Activated naive CD4-positive, alpha-beta T cell treated with anti-CD3 and anti-CD28 coated beads, Interleukin-2, amount 10 ng/mL, durations not matched to agents 7 days and 5 days (primary cell): Measurements from ENCODE around the gene MBNL2.
A peak's percentile ranks its signal among the peaks of the same experiment; 100 is the strongest.

Experiments used
- CTCF ChIA-PET: fragments of 350-600 bp; sonication (Branson Sonifier 250); formaldehyde crosslinking; loops from one replicate; lab custom pipeline; 2021; ENCODE audit warnings: antibody characterized with exemption; lab: Charles Lee
- DNase-seq: peaks from one replicate; pipeline ENCODE4 v3.0.0-alpha.2; 2020
- H3K27ac Mint-ChIP-seq: one replicate; pipeline ENCODE4 v1.8.0; 2021; ENCODE audit warnings: mild to moderate bottlenecking, moderate library complexity, mixed read lengths
- H3K27me3 Mint-ChIP-seq: one replicate; pipeline ENCODE4 v1.8.0; 2021; ENCODE audit warnings: mild to moderate bottlenecking, mixed read lengths
- H3K36me3 Mint-ChIP-seq: one replicate; pipeline ENCODE4 v1.8.0; 2021; ENCODE audit warnings: mixed read lengths
- H3K4me1 Mint-ChIP-seq: one replicate; pipeline ENCODE4 v1.8.0; 2021; ENCODE audit warnings: mixed read lengths
- H3K4me3 Mint-ChIP-seq: one replicate; pipeline ENCODE4 v1.8.0; 2021; ENCODE audit warnings: mild to moderate bottlenecking, moderate library complexity, mixed read lengths
- H3K9me3 Mint-ChIP-seq: one replicate; pipeline ENCODE4 v1.8.0; 2021; ENCODE audit warnings: mixed read lengths

Gene MBNL2

GRCh38 chr13:97379386-97379785 is 157.3 kb downstream of the MBNL2 start:
- no peak overlapping the region for H3K27ac Mint-ChIP-seq
- CTCF ChIA-PET: interaction anchor here (1.4 kb wide), 1 partner anchor 270 kb away, joined by 3 read pairs; no protein-coding TSS in a partner anchor
- no peak overlapping the region for H3K4me3 Mint-ChIP-seq
- H3K27me3 Mint-ChIP-seq: no peaks in the 10 kb centered on the region
- H3K9me3 Mint-ChIP-seq: no peaks in the 10 kb centered on the region
- no peaks in the 10 kb centered on the region for H3K4me1 Mint-ChIP-seq
- DNase-seq: no peak
- H3K36me3 Mint-ChIP-seq: peaks cover 3% of the 10 kb centered on the region

- Mint-ChIP-seq H3K9me3 (no peaks in the 10 kb centered on the region), H3K4me3 (no peak overlapping the region), H3K36me3 (peaks cover 3% of the 10 kb centered on the region), H3K27ac (no peak overlapping the region), H3K27me3 (no peaks in the 10 kb centered on the region), H3K4me1 (no peaks in the 10 kb centered on the region)
- DNase-seq: no peak
- CTCF ChIA-PET: no interaction called here
Observed at GRCh38 chr13:97380696-97381095, 158.6 kb downstream of the MBNL2 start.

- Mint-ChIP-seq H3K27ac (no peak overlapping the region), H3K36me3 (peaks cover 3% of the 10 kb centered on the region), H3K9me3 (no peaks in the 10 kb centered on the region), H3K4me1 (no peaks in the 10 kb centered on the region), H3K4me3 (no peak overlapping the region), H3K27me3 (no peaks in the 10 kb centered on the region)
- CTCF ChIA-PET: no interaction called here
- DNase-seq: no peak
Observed at GRCh38 chr13:97381189-97381588, 159.1 kb downstream of the MBNL2 start.

- H3K4me3 Mint-ChIP-seq: no peak overlapping the region
- no peak overlapping the region for H3K27ac Mint-ChIP-seq
- no peaks in the 10 kb centered on the region for H3K9me3 Mint-ChIP-seq
- H3K4me1 Mint-ChIP-seq: peaks cover 8% of the 10 kb centered on the region
- CTCF ChIA-PET: no interaction called here
- DNase-seq: no peak
- H3K36me3 Mint-ChIP-seq: peaks cover 3% of the 10 kb centered on the region
- no peaks in the 10 kb centered on the region for H3K27me3 Mint-ChIP-seq
Observed at GRCh38 chr13:97382276-97382675, 160.1 kb downstream of the MBNL2 start.

GRCh38 chr13:97384371-97384770 is 162.2 kb downstream of the MBNL2 start:
- no peaks in the 10 kb centered on the region for H3K27me3 Mint-ChIP-seq
- H3K36me3 Mint-ChIP-seq: peaks cover 3% of the 10 kb centered on the region
- H3K9me3 Mint-ChIP-seq: no peaks in the 10 kb centered on the region
- H3K27ac Mint-ChIP-seq: no peak overlapping the region
- H3K4me3 Mint-ChIP-seq: no peak overlapping the region
- peaks cover 11% of the 10 kb centered on the region for H3K4me1 Mint-ChIP-seq
- no peak for DNase-seq
- CTCF ChIA-PET: interaction anchor here (1.2 kb wide), 1 partner anchor 25 kb away, joined by 3 read pairs; no protein-coding TSS in a partner anchor

- peaks cover 11% of the 10 kb centered on the region for H3K4me1 Mint-ChIP-seq
- DNase-seq: no peak
- H3K4me3 Mint-ChIP-seq: no peak overlapping the region
- peaks cover 3% of the 10 kb centered on the region for H3K36me3 Mint-ChIP-seq
- no peak overlapping the region for H3K27ac Mint-ChIP-seq
- no peaks in the 10 kb centered on the region for H3K9me3 Mint-ChIP-seq
- CTCF ChIA-PET: interaction anchor here (1.2 kb wide), 1 partner anchor 25 kb away, joined by 3 read pairs; no protein-coding TSS in a partner anchor
- no peaks in the 10 kb centered on the region for H3K27me3 Mint-ChIP-seq
Observed at GRCh38 chr13:97385146-97385545, 163.0 kb downstream of the MBNL2 start.

- CTCF ChIA-PET: interaction anchor here (1.2 kb wide), 1 partner anchor 26 kb away, joined by 3 read pairs; no protein-coding TSS in a partner anchor
- Mint-ChIP-seq H3K4me1 (peaks cover 11% of the 10 kb centered on the region), H3K27me3 (no peaks in the 10 kb centered on the region), H3K27ac (no peak overlapping the region), H3K9me3 (no peaks in the 10 kb centered on the region), H3K36me3 (peaks cover 3% of the 10 kb centered on the region), H3K4me3 (no peak overlapping the region)
- DNase-seq: no peak
Observed at GRCh38 chr13:97385854-97386253, 163.7 kb downstream of the MBNL2 start.

GRCh38 chr13:97386801-97387484 is 164.8 kb downstream of the MBNL2 start:
- DNase-seq: peak; percentile 35
- CTCF ChIA-PET: no interaction called here
- no peaks in the 10 kb centered on the region for H3K9me3 Mint-ChIP-seq
- H3K36me3 Mint-ChIP-seq: peaks cover 3% of the 10 kb centered on the region
- peaks cover 11% of the 10 kb centered on the region for H3K4me1 Mint-ChIP-seq
- no peak overlapping the region for H3K27ac Mint-ChIP-seq
- H3K27me3 Mint-ChIP-seq: no peaks in the 10 kb centered on the region
- H3K4me3 Mint-ChIP-seq: no peak overlapping the region

- Mint-ChIP-seq H3K27ac (no peak overlapping the region), H3K27me3 (no peaks in the 10 kb centered on the region), H3K36me3 (peaks cover 3% of the 10 kb centered on the region), H3K4me3 (no peak overlapping the region), H3K9me3 (no peaks in the 10 kb centered on the region), H3K4me1 (peaks cover 11% of the 10 kb centered on the region)
- CTCF ChIA-PET: no interaction called here
- DNase-seq: no peak
Observed at GRCh38 chr13:97387485-97387839, 165.3 kb downstream of the MBNL2 start.

- no peaks in the 10 kb centered on the region for H3K9me3 Mint-ChIP-seq
- no peak for DNase-seq
- H3K4me1 Mint-ChIP-seq: peaks cover 11% of the 10 kb centered on the region
- no peaks in the 10 kb centered on the region for H3K27me3 Mint-ChIP-seq
- no peaks in the 10 kb centered on the region for H3K36me3 Mint-ChIP-seq
- no peak overlapping the region for H3K4me3 Mint-ChIP-seq
- no peak overlapping the region for H3K27ac Mint-ChIP-seq
- CTCF ChIA-PET: no interaction called here
Observed at GRCh38 chr13:97387890-97388289, 165.8 kb downstream of the MBNL2 start.

GRCh38 chr13:97388373-97388772 is 166.2 kb downstream of the MBNL2 start:
- CTCF ChIA-PET: no interaction called here
- Mint-ChIP-seq H3K4me1 (peaks cover 11% of the 10 kb centered on the region), H3K36me3 (no peaks in the 10 kb centered on the region), H3K27ac (no peak overlapping the region), H3K9me3 (no peaks in the 10 kb centered on the region), H3K27me3 (no peaks in the 10 kb centered on the region), H3K4me3 (no peak overlapping the region)
- DNase-seq: no peak

GRCh38 chr13:97390941-97391600 is 168.9 kb downstream of the MBNL2 start:
- no peak for DNase-seq
- CTCF ChIA-PET: no interaction called here
- Mint-ChIP-seq H3K27ac (no peak overlapping the region), H3K27me3 (no peaks in the 10 kb centered on the region), H3K4me3 (no peak overlapping the region), H3K9me3 (no peaks in the 10 kb centered on the region), H3K36me3 (no peaks in the 10 kb centered on the region), H3K4me1 (peaks cover 11% of the 10 kb centered on the region)

GRCh38 chr13:97392020-97392419 is 169.9 kb downstream of the MBNL2 start:
- Mint-ChIP-seq H3K27me3 (no peaks in the 10 kb centered on the region), H3K4me1 (peaks cover 6% of the 10 kb centered on the region), H3K4me3 (no peak overlapping the region), H3K9me3 (no peaks in the 10 kb centered on the region), H3K27ac (no peak overlapping the region), H3K36me3 (no peaks in the 10 kb centered on the region)
- CTCF ChIA-PET: no interaction called here
- DNase-seq: no peak

GRCh38 chr13:97394542-97394941 is 172.4 kb downstream of the MBNL2 start:
- H3K36me3 Mint-ChIP-seq: no peaks in the 10 kb centered on the region
- no peak overlapping the region for H3K27ac Mint-ChIP-seq
- no peak for DNase-seq
- no peaks in the 10 kb centered on the region for H3K4me1 Mint-ChIP-seq
- no peaks in the 10 kb centered on the region for H3K27me3 Mint-ChIP-seq
- H3K4me3 Mint-ChIP-seq: no peak overlapping the region
- H3K9me3 Mint-ChIP-seq: no peaks in the 10 kb centered on the region
- CTCF ChIA-PET: no interaction called here
